ENCODE data around the gene CNTNAP2.
"Not testable (repeated sequence)": the region's sequence is repeated elsewhere in the genome, so short reads cannot be mapped to it uniquely, and the experiment has no call there.

CNTNAP2 gene

DNA sequence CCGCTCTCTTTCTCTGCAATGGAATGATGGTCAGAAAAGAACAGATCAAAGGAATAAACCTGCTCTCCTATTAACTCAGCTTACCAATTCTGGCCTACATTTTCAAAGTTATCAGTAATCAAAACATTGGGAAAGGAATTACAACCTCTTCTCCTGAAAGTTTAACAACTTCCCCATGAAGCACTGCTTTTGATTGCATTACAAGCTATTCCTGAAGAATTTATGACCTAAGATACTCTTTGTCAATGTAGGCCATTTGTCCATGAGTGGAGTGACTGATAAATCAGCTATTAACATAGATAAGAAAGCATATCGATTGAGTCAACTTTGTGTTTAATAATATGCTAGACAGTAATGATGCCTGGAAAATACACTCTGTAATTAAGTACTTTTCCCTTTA, 2202.2 kb downstream of the CNTNAP2 start:
- H3K4me3 ChIP-seq (ENCODE audit: low read depth, low read length), result no peak overlapping the region
- TF ChIP-seq, protein P1, sequence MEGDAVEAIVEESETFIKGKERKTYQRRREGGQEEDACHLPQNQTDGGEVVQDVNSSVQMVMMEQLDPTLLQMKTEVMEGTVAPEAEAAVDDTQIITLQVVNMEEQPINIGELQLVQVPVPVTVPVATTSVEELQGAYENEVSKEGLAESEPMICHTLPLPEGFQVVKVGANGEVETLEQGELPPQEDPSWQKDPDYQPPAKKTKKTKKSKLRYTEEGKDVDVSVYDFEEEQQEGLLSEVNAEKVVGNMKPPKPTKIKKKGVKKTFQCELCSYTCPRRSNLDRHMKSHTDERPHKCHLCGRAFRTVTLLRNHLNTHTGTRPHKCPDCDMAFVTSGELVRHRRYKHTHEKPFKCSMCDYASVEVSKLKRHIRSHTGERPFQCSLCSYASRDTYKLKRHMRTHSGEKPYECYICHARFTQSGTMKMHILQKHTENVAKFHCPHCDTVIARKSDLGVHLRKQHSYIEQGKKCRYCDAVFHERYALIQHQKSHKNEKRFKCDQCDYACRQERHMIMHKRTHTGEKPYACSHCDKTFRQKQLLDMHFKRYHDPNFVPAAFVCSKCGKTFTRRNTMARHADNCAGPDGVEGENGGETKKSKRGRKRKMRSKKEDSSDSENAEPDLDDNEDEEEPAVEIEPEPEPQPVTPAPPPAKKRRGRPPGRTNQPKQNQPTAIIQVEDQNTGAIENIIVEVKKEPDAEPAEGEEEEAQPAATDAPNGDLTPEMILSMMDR (IDR thresholded peaks at IDR 0.05; ENCODE audit: low read depth, low read length), result no peak

DNA sequence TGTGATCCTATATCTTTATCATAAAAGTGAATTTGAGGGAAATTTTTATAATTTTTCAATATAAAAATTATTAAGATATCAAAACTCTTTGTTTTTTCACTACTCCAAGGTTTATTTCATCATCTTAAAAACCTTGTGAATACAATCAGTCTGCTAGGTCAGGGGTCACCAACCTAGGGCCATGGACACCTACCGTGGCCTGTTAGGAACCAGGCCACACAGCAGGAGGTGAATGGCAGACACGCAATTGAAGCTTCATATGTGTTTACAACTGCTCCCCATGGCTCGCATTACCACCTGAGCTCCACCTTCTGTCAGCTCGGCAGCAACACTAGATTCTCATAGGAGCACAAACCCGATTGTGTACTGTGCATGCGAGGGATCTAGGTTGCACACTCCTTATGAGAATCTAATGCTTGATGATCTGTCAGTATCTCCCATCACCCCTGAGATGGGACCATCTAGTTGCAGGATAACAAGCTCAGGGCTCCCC, 2202.8 kb downstream of the CNTNAP2 start:
- H3K4me3 ChIP-seq (ENCODE audit: low read depth, low read length), result no peak overlapping the region
- TF ChIP-seq, protein P1 (IDR thresholded peaks at IDR 0.05; ENCODE audit: low read depth, low read length), result no peak

DNA sequence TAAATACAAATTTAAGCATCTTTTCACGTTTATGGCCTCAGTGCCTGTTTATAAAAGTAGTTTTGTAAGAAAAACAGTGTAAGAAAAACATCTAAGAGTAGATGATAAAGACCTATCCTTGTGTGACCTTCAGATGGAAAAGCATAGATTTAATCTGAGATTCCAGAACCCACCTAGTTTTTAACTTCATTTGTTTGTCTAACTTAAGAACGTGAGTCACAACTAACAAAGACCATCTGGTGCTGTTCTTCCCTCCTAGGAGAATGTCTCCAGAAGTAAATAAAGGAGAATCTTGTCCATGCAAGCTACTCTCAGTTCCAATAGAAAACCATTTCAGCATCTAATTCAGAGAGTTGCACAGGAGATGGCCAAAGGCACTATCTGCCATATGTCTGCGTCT, 2208.6 kb downstream of the CNTNAP2 start:
- TF ChIP-seq, protein P1 (IDR thresholded peaks at IDR 0.05; ENCODE audit: low read depth, low read length), result no peak
- H3K4me3 ChIP-seq (ENCODE audit: low read depth, low read length), result no peak overlapping the region

GRCh38 chr7:148327379-148327778, 2210.8 kb downstream of the CNTNAP2 start:
- TF ChIP-seq, protein P1 (IDR thresholded peaks at IDR 0.05; ENCODE audit: low read depth, low read length), result no peak
- H3K4me3 ChIP-seq (ENCODE audit: low read depth, low read length), result no peak overlapping the region

- TF ChIP-seq, protein P1 (IDR thresholded peaks at IDR 0.05; ENCODE audit: low read depth, low read length), result no peak
- H3K4me3 ChIP-seq (ENCODE audit: low read depth, low read length), result no peak overlapping the region
These were observed 2212.3 kb downstream of the CNTNAP2 start for GRCh38 chr7:148328906-148329305.

GRCh38 chr7:148330124-148330818, 2213.7 kb downstream of the CNTNAP2 start:
- no peak overlapping the region for H3K4me3 ChIP-seq (ENCODE audit: low read depth, low read length)
- TF ChIP-seq, protein P1 (IDR thresholded peaks at IDR 0.05; ENCODE audit: low read depth, low read length), result no peak

DNA sequence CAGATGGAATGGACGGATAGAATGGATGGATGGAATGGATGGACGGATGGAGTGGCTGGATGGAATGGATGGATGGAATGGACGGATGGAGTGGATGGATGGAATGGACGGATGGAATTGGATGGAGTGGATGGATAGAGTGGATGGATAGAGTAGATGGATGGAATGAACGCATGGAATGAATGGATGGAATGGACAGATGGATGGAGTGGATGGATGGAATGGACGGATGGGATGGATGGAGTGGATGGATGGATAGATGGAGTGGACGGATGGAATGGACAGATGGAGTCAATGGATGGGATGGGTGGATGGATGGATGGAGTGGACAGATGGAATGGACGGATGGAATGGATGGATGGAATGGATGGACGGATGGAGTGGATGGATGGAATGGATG, 2214.2 kb downstream of the CNTNAP2 start:
- no peak overlapping the region for H3K4me3 ChIP-seq (ENCODE audit: low read depth, low read length)
- TF ChIP-seq, protein P1 (IDR thresholded peaks at IDR 0.05; ENCODE audit: low read depth, low read length), result no peak

GRCh38 chr7:148331456-148331855, 2214.9 kb downstream of the CNTNAP2 start:
- H3K4me3 ChIP-seq (ENCODE audit: low read depth, low read length), result not testable (repeated sequence)

Measured in WI38 (cell line).